PC-3 (cell line): ENCODE results near the gene REG4. TPM values are rescaled to one million over a fixed set of nuclear protein-coding genes. Genes with fewer than 3 reads are reported as not detected.

ENCODE experiments used
- ATAC-seq: fragments of 200-7000 bp; cut with Tn5 transposase; 2 replicates; pipeline ENCODE4 v1.9.1; 2020; ENCODE audit warnings: mild to moderate bottlenecking, moderate library complexity
- BruUV-seq: library from RNA; stranded (reverse); fragments of 400-500 nt; replicated peaks from 2 replicates; lab custom pipeline; 2021; lab: Mats Ljungman, UMichigan
- CTCF ChIA-PET: fragments of 300-600 bp; sonication (Branson Sonifier 250); formaldehyde crosslinking; loops from one replicate; lab custom pipeline; 2022; ENCODE audit warnings: antibody characterized with exemption; lab: Charles Lee
- POLR2A ChIA-PET: fragments of 300-600 bp; sonication (Branson Sonifier 250); formaldehyde crosslinking; loops from one replicate; lab custom pipeline; 2022; ENCODE audit warnings: antibody characterized with exemption; ENCODE audit not compliant: unreplicated experiment; lab: Charles Lee
- DNase-seq: peaks from one replicate; pipeline ENCODE4 v3.0.0-alpha.2; 2015
- H2AFZ ChIP-seq: fragments of 300-600 bp; sonication (generic); 2 replicates; pipeline ENCODE4 v1.6.0; 2016; ENCODE audit warnings: antibody characterized with exemption, low read length
- H3F3A ChIP-seq: fragments of 300-600 bp; sonication (generic); one replicate; pipeline ENCODE4 v1.6.0; 2017; ENCODE audit warnings: antibody characterized with exemption, low read length, control low read depth, mild to moderate bottlenecking; ENCODE audit not compliant: unreplicated experiment
- H3K27ac ChIP-seq: fragments of 300-600 bp; sonication (generic); 2 replicates; pipeline ENCODE4 v1.5.1; 2016; ENCODE audit warnings: mild to moderate bottlenecking, low read length
- H3K27me3 ChIP-seq: fragments of 300-600 bp; sonication (generic); 2 replicates; pipeline ENCODE4 v1.6.1; 2016; ENCODE audit warnings: low read length, mixed read lengths
- H3K36me3 ChIP-seq: fragments of 300-600 bp; sonication (generic); 2 replicates; pipeline ENCODE4 v1.6.1; 2016; ENCODE audit warnings: low read depth, mixed run types, low read length, mixed read lengths
- H3K4me1 ChIP-seq: fragments of 300-600 bp; sonication (generic); 2 replicates; pipeline ENCODE4 v1.5.1; 2016; ENCODE audit warnings: low read length; ENCODE audit not compliant: insufficient read depth
- H3K4me2 ChIP-seq: fragments of 300-600 bp; sonication (generic); 2 replicates; pipeline ENCODE4 v1.6.0; 2016; ENCODE audit warnings: low read length
- H3K4me3 ChIP-seq: fragments of 300-600 bp; sonication (generic); 2 replicates; pipeline ENCODE4 v1.5.1; 2016; ENCODE audit warnings: mild to moderate bottlenecking, low read length, mixed read lengths
- H3K79me2 ChIP-seq: fragments of 300-600 bp; sonication (generic); 2 replicates; pipeline ENCODE4 v1.6.1; 2017; ENCODE audit warnings: low read length, mixed read lengths
- H3K9ac ChIP-seq: fragments of 300-600 bp; sonication (generic); 2 replicates; pipeline ENCODE4 v1.6.0; 2016; ENCODE audit warnings: mild to moderate bottlenecking, low read length
- H3K9me2 ChIP-seq: fragments of 300-600 bp; sonication (generic); replicated peaks from 2 replicates; pipeline ENCODE4 v1.6.1; 2016; ENCODE audit warnings: mixed run types, low read length, mixed read lengths
- H3K9me3 ChIP-seq: fragments of 300-600 bp; sonication (generic); 2 replicates; pipeline ENCODE4 v1.6.1; 2016; ENCODE audit warnings: low read length, mixed read lengths
- H4K20me1 ChIP-seq: fragments of 300-600 bp; sonication (generic); 2 replicates; pipeline ENCODE4 v1.6.1; 2016; ENCODE audit warnings: low read length, mixed read lengths
- EZH2 ChIP-seq: fragments of 300-600 bp; sonication (generic); IDR thresholded peaks from one replicate; pipeline ENCODE4 v1.6.1; 2017; ENCODE audit warnings: antibody characterized with exemption, mild to moderate bottlenecking, low read length; ENCODE audit not compliant: unreplicated experiment
- EZH2phosphoT487 ChIP-seq: fragments of 300-600 bp; sonication (generic); IDR thresholded peaks from 2 replicates; pipeline ENCODE4 v1.6.1; 2018; ENCODE audit warnings: mild to moderate bottlenecking, antibody characterized with exemption, low read length, borderline replicate concordance
- intact Hi-C: fragments of 100-400 bp; cut with micrococcal nuclease; formaldehyde crosslinking; loops from 2 replicates; pipeline ENCODE4 v1.9.0; 2023
- total RNA-seq: library from RNA; depleted of rRNA; stranded (reverse); fragments of >200 nt; gene quantifications from 2 replicates; pipeline ENCODE4 v1.2.3, GENCODE V29; 2014
- TF ChIP-seq, protein P1 (sequence below): fragments of 300-600 bp; sonication (generic); conservative IDR thresholded peaks from 2 replicates; pipeline ENCODE4 v1.5.1; 2017; ENCODE audit warnings: antibody characterized with exemption, low read depth, mild to moderate bottlenecking, low read length

Gene REG4
- total RNA-seq, 1 experiment from 2014 or later: 0.87 TPM

DNA sequence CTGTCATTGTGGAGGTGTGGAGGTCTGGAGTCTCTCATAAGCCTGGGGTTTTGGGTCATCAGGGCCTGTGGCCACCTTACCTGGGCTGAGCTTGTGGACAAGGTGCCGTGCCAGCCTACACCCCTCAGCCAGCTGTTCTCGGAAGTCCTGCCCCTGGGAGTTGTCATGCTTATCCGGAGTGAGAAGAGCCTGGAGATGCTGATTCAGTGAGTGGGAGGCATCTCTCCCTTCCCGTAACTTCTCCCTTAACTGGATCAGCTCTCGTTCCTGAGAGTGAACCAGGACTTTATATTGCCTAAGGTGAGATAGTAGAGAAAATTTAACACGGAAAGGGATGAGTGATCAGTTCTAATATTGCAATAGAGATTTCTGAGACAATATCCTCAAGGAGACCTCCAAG lies 30.0 kb upstream of the REG4 start:
- ChIA-PET CTCF (no interaction called here), POLR2A (interaction anchor here (0.6 kb wide), 1 partner anchor 1010 kb away, joined by 5 read pairs; no protein-coding TSS in a partner anchor)
- Histone ChIP-seq H3K36me3 (no peaks in the 10 kb centered on the region), H3K79me2 (no peaks in the 10 kb centered on the region), H3K9ac (no peak overlapping the region), H2AFZ (no peak overlapping the region), H3K4me2 (no peak overlapping the region), H3K9me3 (no peaks in the 10 kb centered on the region), H3K4me3 (no peak overlapping the region), H3F3A (no peaks in the 10 kb centered on the region), H4K20me1 (no peaks in the 10 kb centered on the region), H3K4me1 (no peaks in the 10 kb centered on the region), H3K27me3 (no peaks in the 10 kb centered on the region), H3K9me2 (no peaks in the 10 kb centered on the region), H3K27ac (no peak overlapping the region)
- no peak for ATAC-seq
- DNase-seq: no peak
- TF ChIP-seq EZH2phosphoT487: no peak
- TF ChIP-seq EZH2: no peak
- TF ChIP-seq, protein P1, sequence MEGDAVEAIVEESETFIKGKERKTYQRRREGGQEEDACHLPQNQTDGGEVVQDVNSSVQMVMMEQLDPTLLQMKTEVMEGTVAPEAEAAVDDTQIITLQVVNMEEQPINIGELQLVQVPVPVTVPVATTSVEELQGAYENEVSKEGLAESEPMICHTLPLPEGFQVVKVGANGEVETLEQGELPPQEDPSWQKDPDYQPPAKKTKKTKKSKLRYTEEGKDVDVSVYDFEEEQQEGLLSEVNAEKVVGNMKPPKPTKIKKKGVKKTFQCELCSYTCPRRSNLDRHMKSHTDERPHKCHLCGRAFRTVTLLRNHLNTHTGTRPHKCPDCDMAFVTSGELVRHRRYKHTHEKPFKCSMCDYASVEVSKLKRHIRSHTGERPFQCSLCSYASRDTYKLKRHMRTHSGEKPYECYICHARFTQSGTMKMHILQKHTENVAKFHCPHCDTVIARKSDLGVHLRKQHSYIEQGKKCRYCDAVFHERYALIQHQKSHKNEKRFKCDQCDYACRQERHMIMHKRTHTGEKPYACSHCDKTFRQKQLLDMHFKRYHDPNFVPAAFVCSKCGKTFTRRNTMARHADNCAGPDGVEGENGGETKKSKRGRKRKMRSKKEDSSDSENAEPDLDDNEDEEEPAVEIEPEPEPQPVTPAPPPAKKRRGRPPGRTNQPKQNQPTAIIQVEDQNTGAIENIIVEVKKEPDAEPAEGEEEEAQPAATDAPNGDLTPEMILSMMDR: no peak
- no TSS peak for BruUV-seq
- intact Hi-C loops: no loop called here

DNA sequence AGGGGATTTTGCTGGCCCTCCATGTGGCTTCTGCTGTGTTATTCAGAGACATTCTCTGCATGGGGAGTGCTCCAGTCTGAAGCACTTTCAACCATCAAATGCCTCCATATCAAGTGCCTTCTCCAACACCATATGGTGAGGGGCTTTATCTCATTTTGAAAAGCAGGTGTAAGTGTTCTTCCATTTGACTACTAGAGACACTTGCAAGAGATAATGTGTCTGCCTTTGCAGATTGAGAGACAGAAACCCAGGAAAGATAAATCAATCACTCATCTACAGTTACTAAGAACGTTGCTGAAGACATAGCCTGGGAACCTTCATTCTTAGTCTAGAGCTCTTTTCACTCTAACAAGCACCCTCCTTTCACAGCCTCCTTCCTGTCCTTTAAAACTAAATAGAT lies 29.5 kb upstream of the REG4 start:
- H4K20me1 ChIP-seq: no peaks in the 10 kb centered on the region
- no peak for ATAC-seq
- CTCF ChIA-PET: no interaction called here

DNA sequence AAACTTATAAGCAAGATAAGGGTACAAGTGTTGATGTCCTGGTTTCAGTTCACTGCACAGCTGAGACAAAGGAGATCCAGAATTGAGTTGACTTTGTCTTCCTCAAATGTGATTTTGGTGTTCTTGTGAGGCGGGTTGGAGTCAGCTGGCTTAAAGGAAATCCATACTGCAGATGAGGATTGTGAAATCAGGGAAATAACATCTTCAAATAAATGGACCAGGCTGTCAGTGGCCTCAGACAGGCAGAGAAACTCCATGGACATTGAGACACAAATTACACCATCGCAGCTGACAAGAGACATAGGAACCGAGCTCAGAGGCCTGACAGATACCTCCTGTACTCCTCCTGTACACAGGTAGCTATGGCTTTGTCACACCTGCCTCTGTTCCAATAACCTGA lies 27.0 kb upstream of the REG4 start:
- Histone ChIP-seq H3K9me3 (no peaks in the 10 kb centered on the region), H3F3A (no peaks in the 10 kb centered on the region), H4K20me1 (no peaks in the 10 kb centered on the region), H3K9ac (no peak overlapping the region), H3K27ac (no peak overlapping the region), H3K27me3 (no peaks in the 10 kb centered on the region), H3K36me3 (no peaks in the 10 kb centered on the region), H3K4me2 (no peak overlapping the region), H2AFZ (no peak overlapping the region), H3K79me2 (no peaks in the 10 kb centered on the region), H3K4me3 (no peak overlapping the region), H3K4me1 (no peaks in the 10 kb centered on the region), H3K9me2 (no peaks in the 10 kb centered on the region)
- DNase-seq (no peak), ATAC-seq (no peak)
- CTCF ChIA-PET: interaction anchor here (0.6 kb wide), 1 partner anchor 23 kb away, joined by 4 read pairs; no protein-coding TSS in a partner anchor
- no TSS peak for BruUV-seq
- intact Hi-C loops: no loop called here
- TF ChIP-seq EZH2: no peak
- POLR2A ChIA-PET: no interaction called here

More for the DNA sequence above, 29.5 kb upstream of the REG4 start:
- Histone ChIP-seq H3K27ac (no peak overlapping the region), H3K36me3 (no peaks in the 10 kb centered on the region), H3K4me3 (no peak overlapping the region), H3K4me1 (no peaks in the 10 kb centered on the region), H3K4me2 (no peak overlapping the region), H3K9ac (no peak overlapping the region), H3K79me2 (no peaks in the 10 kb centered on the region), H2AFZ (no peak overlapping the region), H3K9me3 (no peaks in the 10 kb centered on the region), H3F3A (no peaks in the 10 kb centered on the region), H3K27me3 (no peaks in the 10 kb centered on the region), H3K9me2 (no peaks in the 10 kb centered on the region)
- no peak for DNase-seq
- intact Hi-C loops: no loop called here
- TF ChIP-seq EZH2 (no peak), EZH2phosphoT487 (no peak)
- TF ChIP-seq, protein P1: no peak
- no TSS peak for BruUV-seq
- POLR2A ChIA-PET: interaction anchor here (0.6 kb wide), 1 partner anchor 1010 kb away, joined by 5 read pairs; no protein-coding TSS in a partner anchor
